ENCODE results near the gene KDM3B.

- TF ChIP-seq RARB (CRISPR knock-in tag; IDR thresholded peaks at IDR 0.05) = no peak
- no peak for TF ChIP-seq ZFP3 (CRISPR knock-in tag; IDR thresholded peaks at IDR 0.05)
- TF ChIP-seq CSDC2 (CRISPR knock-in tag; IDR thresholded peaks at IDR 0.05) = no peak
- TF ChIP-seq PATZ1 (CRISPR knock-in tag; IDR thresholded peaks at IDR 0.05; ENCODE audit: borderline replicate concordance) = no peak
- no peak for TF ChIP-seq CREB5 (CRISPR knock-in tag; IDR thresholded peaks at IDR 0.05; ENCODE audit: low read depth)
- TF ChIP-seq ZC3H10 (CRISPR knock-in tag; IDR thresholded peaks at IDR 0.05) = no peak
- TF ChIP-seq ARNTL (CRISPR knock-in tag; IDR thresholded peaks at IDR 0.05; ENCODE audit: borderline replicate concordance, low read depth) = no peak
- no peak for TF ChIP-seq ZNF565 (CRISPR knock-in tag; conservative IDR thresholded peaks at IDR 0.05; ENCODE audit: low read depth)
- no peak for TF ChIP-seq CSRNP3 (CRISPR knock-in tag; IDR thresholded peaks at IDR 0.05)
- TF ChIP-seq OSR1 (CRISPR knock-in tag; IDR thresholded peaks at IDR 0.05) = no peak
- TF ChIP-seq POU6F1 (CRISPR knock-in tag; IDR thresholded peaks at IDR 0.05; ENCODE audit: borderline replicate concordance, low read depth) = no peak
- no peak for TF ChIP-seq TCF4 (CRISPR knock-in tag; IDR thresholded peaks at IDR 0.05; ENCODE audit: borderline replicate concordance)
Observed at GRCh38 chr5:138386290-138386689, 33.8 kb downstream of the KDM3B start.

Measured in SK-N-SH treated with all-trans-retinoic acid at 6 μM for 48 hours (cell line).